SK-N-SH (cell line): ENCODE measurements around the gene DAP.

ENCODE experiments used
- CHD2 ChIP-seq: fragments of 150-350 bp; IDR thresholded peaks from 2 replicates; pipeline ENCODE4 v1.6.1; 2018; ENCODE audit warnings: low read length; ENCODE audit not compliant: partially characterized antibody
- CTCF ChIP-seq: fragments of 200-600 bp; sonication (generic); IDR thresholded peaks from 2 replicates; pipeline ENCODE4 v1.6.1; 2017; ENCODE audit warnings: antibody characterized with exemption, mild to moderate bottlenecking, moderate library complexity
- ELF1 ChIP-seq: IDR thresholded peaks from 2 replicates; pipeline ENCODE4 v1.4.0; 2012
- FOXM1 ChIP-seq: IDR thresholded peaks from 2 replicates; pipeline ENCODE4 v1.4.0; 2012; ENCODE audit warnings: low read depth, mild to moderate bottlenecking
- GABPA ChIP-seq: IDR thresholded peaks from 2 replicates; pipeline ENCODE4 v1.4.0; 2012; ENCODE audit warnings: low read depth, mild to moderate bottlenecking
- JUND ChIP-seq: IDR thresholded peaks from 2 replicates; pipeline ENCODE4 v1.4.0; 2012
- NRF1 ChIP-seq: IDR thresholded peaks from 2 replicates; pipeline ENCODE4 v1.6.1; 2012; ENCODE audit warnings: low read depth, mild to moderate bottlenecking, low read length
- RFX5 ChIP-seq: IDR thresholded peaks from 2 replicates; pipeline ENCODE4 v1.6.1; 2012; ENCODE audit warnings: mild to moderate bottlenecking, improper control_type of control experiment, low read length
- SMC3 ChIP-seq: IDR thresholded peaks from 2 replicates; pipeline ENCODE4 v1.6.1; 2012; ENCODE audit warnings: low read depth, low read length, improper control_type of control experiment

- TF ChIP-seq CHD2 (no peak), CTCF (no peak), GABPA (no peak), RFX5 (no peak), JUND (no peak), FOXM1 (no peak), NRF1 (no peak), SMC3 (no peak), ELF1 (no peak)
Observed at GRCh38 chr5:10685115-10685521, 75.9 kb downstream of the DAP start.
